ENCODE results near the gene BAZ2B.

DNA sequence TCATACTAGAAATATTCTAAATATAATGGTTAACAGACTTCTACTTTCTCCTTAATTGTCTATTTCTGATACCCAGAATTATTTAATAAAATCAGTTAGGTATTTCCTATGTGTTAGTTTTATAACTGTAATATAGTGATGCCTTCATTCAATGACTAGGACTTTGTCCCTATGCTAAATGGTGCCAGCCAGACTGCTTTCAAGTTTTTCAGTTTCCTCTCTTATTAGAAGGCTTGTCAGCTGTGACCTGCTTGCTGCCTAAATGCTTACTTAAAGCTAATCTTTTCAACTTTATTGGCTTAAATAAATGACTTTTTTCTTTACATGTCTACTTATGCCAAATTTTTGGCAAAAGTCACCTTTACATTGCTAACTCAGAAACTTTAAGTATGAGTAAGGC lies 30.7 kb downstream of the BAZ2B start:
- TF ChIP-seq, protein P1, sequence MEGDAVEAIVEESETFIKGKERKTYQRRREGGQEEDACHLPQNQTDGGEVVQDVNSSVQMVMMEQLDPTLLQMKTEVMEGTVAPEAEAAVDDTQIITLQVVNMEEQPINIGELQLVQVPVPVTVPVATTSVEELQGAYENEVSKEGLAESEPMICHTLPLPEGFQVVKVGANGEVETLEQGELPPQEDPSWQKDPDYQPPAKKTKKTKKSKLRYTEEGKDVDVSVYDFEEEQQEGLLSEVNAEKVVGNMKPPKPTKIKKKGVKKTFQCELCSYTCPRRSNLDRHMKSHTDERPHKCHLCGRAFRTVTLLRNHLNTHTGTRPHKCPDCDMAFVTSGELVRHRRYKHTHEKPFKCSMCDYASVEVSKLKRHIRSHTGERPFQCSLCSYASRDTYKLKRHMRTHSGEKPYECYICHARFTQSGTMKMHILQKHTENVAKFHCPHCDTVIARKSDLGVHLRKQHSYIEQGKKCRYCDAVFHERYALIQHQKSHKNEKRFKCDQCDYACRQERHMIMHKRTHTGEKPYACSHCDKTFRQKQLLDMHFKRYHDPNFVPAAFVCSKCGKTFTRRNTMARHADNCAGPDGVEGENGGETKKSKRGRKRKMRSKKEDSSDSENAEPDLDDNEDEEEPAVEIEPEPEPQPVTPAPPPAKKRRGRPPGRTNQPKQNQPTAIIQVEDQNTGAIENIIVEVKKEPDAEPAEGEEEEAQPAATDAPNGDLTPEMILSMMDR (IDR thresholded peaks at IDR 0.05 in 8 of 11, conservative IDR thresholded peaks at IDR 0.05 in 3 of 11): no peak
- TF ChIP-seq POLR2A (IDR thresholded peaks at IDR 0.05): no peak
